Prostate gland (tissue), 2 donors: Measurements from ENCODE around the gene CERS6.

Experiments used
- POLR2A ChIP-seq: fragments of 450-650 bp; IDR thresholded peaks from one replicate; pipeline ENCODE4 v1.6.1; 2016; ENCODE audit warnings: antibody characterized with exemption, mild to moderate bottlenecking
- POLR2AphosphoS5 ChIP-seq: sonication (generic); formaldehyde crosslinking; IDR thresholded peaks from one replicate; pipeline ENCODE4 v1.6.1; 2017; ENCODE audit warnings: antibody characterized with exemption
- TF ChIP-seq, protein P1 (sequence below), 4 experiments: fragments of 200-600 bp in 2 of 4; fragments of 450-650 bp in 2 of 4; sonication (generic) in 2 of 4; IDR thresholded peaks; 1 replicate in 3 of 4; 2 replicates in 1 of 4; pipeline ENCODE4 v1.5.1; 2016 to 2019; ENCODE audit warnings: antibody characterized with exemption in 4 of 4, mild to moderate bottlenecking in 2 of 4, moderate library complexity in 2 of 4

DNA sequence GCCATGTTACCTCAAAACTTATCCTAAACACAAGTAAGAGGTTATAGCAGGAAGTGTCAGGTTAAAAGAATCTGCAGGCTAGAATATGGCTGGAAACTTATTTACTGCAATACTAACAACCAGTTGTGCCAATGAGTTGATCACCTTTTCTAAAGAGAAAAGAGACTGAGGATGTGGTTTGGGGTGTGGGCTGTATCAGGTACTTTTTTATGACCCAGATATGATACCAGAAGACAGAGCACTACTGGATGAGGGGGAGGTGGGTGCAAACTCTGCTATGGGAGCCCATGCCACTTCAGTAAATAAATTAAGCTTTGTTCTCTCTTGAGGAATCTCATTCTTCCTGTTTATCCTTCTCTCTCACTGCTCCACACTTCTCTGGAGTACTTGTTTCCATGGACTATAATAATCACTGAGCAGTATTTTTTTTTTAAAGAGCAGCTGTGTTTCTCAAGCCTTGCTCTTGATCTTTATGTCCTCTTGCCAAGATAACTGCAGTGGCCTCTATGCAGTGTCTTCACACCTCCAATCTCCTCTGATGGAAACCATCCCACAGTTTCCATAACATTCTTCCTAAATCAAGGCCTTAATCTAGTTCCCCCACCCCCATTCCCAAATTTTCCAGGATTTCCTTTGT, 295.1 kb downstream of the CERS6 start:
- TF ChIP-seq, protein P1, sequence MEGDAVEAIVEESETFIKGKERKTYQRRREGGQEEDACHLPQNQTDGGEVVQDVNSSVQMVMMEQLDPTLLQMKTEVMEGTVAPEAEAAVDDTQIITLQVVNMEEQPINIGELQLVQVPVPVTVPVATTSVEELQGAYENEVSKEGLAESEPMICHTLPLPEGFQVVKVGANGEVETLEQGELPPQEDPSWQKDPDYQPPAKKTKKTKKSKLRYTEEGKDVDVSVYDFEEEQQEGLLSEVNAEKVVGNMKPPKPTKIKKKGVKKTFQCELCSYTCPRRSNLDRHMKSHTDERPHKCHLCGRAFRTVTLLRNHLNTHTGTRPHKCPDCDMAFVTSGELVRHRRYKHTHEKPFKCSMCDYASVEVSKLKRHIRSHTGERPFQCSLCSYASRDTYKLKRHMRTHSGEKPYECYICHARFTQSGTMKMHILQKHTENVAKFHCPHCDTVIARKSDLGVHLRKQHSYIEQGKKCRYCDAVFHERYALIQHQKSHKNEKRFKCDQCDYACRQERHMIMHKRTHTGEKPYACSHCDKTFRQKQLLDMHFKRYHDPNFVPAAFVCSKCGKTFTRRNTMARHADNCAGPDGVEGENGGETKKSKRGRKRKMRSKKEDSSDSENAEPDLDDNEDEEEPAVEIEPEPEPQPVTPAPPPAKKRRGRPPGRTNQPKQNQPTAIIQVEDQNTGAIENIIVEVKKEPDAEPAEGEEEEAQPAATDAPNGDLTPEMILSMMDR (IDR thresholded peaks at IDR 0.05), result no peak
- TF ChIP-seq POLR2AphosphoS5 (no peak), POLR2A (no peak)
